SK-N-SH (cell line): ENCODE measurements around the gene ALDH16A1.

Source experiments
- CTCF ChIP-seq: fragments of 200-600 bp; sonication (generic); IDR thresholded peaks from 2 replicates; pipeline ENCODE4 v1.6.1; 2017; ENCODE audit warnings: antibody characterized with exemption, mild to moderate bottlenecking, moderate library complexity
- EP300 ChIP-seq, 2 experiments: IDR thresholded peaks; 2 replicates each; pipeline versions ENCODE4 v1.4.0 to v1.6.1; 2012; ENCODE audit warnings: borderline replicate concordance in 1 of 2, low read depth in 1 of 2, low read length in 1 of 2
- GABPA ChIP-seq: IDR thresholded peaks from 2 replicates; pipeline ENCODE4 v1.4.0; 2012; ENCODE audit warnings: low read depth, mild to moderate bottlenecking
- JUND ChIP-seq: IDR thresholded peaks from 2 replicates; pipeline ENCODE4 v1.4.0; 2012
- RAD21 ChIP-seq: IDR thresholded peaks from 2 replicates; pipeline ENCODE4 v1.6.1; 2012; ENCODE audit warnings: mild to moderate bottlenecking, low read length
- RCOR1 ChIP-seq: fragments of 150-350 bp; IDR thresholded peaks from 2 replicates; pipeline ENCODE4 v1.6.1; 2017; ENCODE audit warnings: antibody characterized with exemption, low read length
- REST ChIP-seq: IDR thresholded peaks from 2 replicates; pipeline ENCODE4 v1.6.1; 2012; ENCODE audit warnings: mild to moderate bottlenecking, low read depth, low read length, moderate library complexity
- RFX5 ChIP-seq: IDR thresholded peaks from 2 replicates; pipeline ENCODE4 v1.6.1; 2012; ENCODE audit warnings: mild to moderate bottlenecking, improper control_type of control experiment, low read length
- RXRA ChIP-seq: IDR thresholded peaks from 2 replicates; pipeline ENCODE4 v1.4.0; 2012; ENCODE audit warnings: low read depth, mild to moderate bottlenecking, borderline replicate concordance
- TAF1 ChIP-seq: IDR thresholded peaks from 2 replicates; pipeline ENCODE4 v1.6.1; 2012; ENCODE audit warnings: low read depth, mild to moderate bottlenecking, low read length, moderate library complexity, borderline replicate concordance
- TCF12 ChIP-seq: IDR thresholded peaks from 2 replicates; pipeline ENCODE4 v1.4.0; 2012
- YY1 ChIP-seq: IDR thresholded peaks from 2 replicates; pipeline ENCODE4 v1.4.0; 2012; ENCODE audit warnings: low read depth, mild to moderate bottlenecking
- TF ChIP-seq, protein P1 (sequence below): IDR thresholded peaks from 2 replicates; pipeline ENCODE4 v1.4.0; 2012; ENCODE audit warnings: low read depth, borderline replicate concordance

DNA sequence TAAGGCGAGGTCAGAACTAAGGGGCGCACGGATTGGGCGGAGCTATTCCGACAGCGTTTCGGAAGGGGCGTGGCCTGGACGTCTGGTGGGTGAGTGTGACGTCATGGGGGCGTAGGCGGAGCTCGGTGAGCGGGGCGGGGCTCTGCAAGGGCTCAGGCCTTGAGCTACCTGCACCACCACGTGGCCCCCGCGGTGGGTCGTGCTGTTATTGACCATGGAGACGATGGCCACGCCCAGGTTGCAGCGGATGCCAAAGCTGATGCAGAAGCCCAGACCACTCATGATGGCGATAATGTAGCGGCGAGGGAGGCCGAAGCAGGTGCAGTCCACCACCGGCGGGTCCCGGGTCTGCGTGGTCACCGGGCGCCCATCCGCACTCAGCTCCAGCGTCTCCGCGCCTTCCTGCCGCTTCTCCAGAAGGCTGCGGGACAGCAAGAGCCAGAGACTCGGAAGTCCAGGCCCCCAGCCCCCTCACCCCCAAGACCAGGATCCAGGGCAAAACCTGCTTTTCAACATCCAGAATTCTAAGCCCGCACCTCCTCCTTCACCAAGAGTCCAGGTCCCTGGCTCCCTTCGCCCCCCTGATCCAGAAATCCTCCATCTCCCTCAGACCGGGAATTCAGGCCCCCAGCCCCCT lies 16.5 kb upstream of the ALDH16A1 start:
- TF ChIP-seq YY1 (no peak), TAF1 (no peak), CTCF (no peak), TCF12 (no peak), RCOR1 (no peak), REST (no peak), JUND (no peak), EP300 (IDR thresholded peaks at IDR 0.05; ENCODE audit: borderline replicate concordance in 1 of 2, low read depth in 1 of 2, low read length in 1 of 2) (no peak), GABPA (no peak), RFX5 (no peak), RXRA (no peak), RAD21 (no peak)
- TF ChIP-seq, protein P1, sequence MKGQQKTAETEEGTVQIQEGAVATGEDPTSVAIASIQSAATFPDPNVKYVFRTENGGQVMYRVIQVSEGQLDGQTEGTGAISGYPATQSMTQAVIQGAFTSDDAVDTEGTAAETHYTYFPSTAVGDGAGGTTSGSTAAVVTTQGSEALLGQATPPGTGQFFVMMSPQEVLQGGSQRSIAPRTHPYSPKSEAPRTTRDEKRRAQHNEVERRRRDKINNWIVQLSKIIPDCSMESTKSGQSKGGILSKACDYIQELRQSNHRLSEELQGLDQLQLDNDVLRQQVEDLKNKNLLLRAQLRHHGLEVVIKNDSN, result no peak
